ENCODE results near the gene FASTK. TPM values are rescaled to one million over a fixed set of nuclear protein-coding genes. Genes with fewer than 3 reads are reported as not detected.

Gene FASTK
- total RNA-seq, 1 donor from 2014 or later, result 81.9 TPM

- Mint-ChIP-seq H3K27me3 (no peaks in the 10 kb centered on the region), H3K4me3 (ENCODE audit: low read depth) (peak overlapping the region; percentile 84), H3K4me1 (ENCODE audit: low read depth) (peaks cover 37% of the 10 kb centered on the region), H3K27ac (peak overlapping the region; percentile 73), H3K36me3 (ENCODE audit: insufficient read depth) (no peaks in the 10 kb centered on the region), H3K9me3 (ENCODE audit: low read depth) (no peaks in the 10 kb centered on the region)
- no peak for DNase-seq (ENCODE audit: low spot score, unreplicated experiment)
- TF ChIP-seq CTCF (IDR thresholded peaks at IDR 0.05; ENCODE audit: unreplicated experiment), result peak; percentile 26
These were observed 20.5 kb downstream of the FASTK start for GRCh38 chr7:151060113-151060415.

GRCh38 chr7:151059367-151060112 is 21.1 kb downstream of the FASTK start, which contains the start of gene SLC4A2:
Gene SLC4A2 (plus strand): TSS chr7:151059589. CDS start chr7:151061988, 2,399 bp downstream.
- Mint-ChIP-seq H3K9me3 (ENCODE audit: low read depth) (no peaks in the 10 kb centered on the region), H3K27ac (peak within 1 kb of the TSS; percentile 97), H3K27me3 (no peaks in the 10 kb centered on the region), H3K4me1 (ENCODE audit: low read depth) (peaks cover 37% of the 10 kb centered on the region), H3K36me3 (ENCODE audit: insufficient read depth) (peaks cover 3% of the 10 kb centered on the region), H3K4me3 (ENCODE audit: low read depth) (peak within 1 kb of the TSS; percentile 89)
- DNase-seq (ENCODE audit: low spot score, unreplicated experiment), result peak; percentile 52
- peak; percentile 75 for TF ChIP-seq CTCF (IDR thresholded peaks at IDR 0.05; ENCODE audit: unreplicated experiment)

- TF ChIP-seq CTCF (IDR thresholded peaks at IDR 0.05; ENCODE audit: unreplicated experiment), result no peak
- DNase-seq (ENCODE audit: low spot score, unreplicated experiment), result no peak
- no peaks in the 10 kb centered on the region for H3K9me3 Mint-ChIP-seq (ENCODE audit: low read depth)
- H3K4me1 Mint-ChIP-seq (ENCODE audit: low read depth), result peaks cover 37% of the 10 kb centered on the region
- H3K27ac Mint-ChIP-seq, result peak overlapping the region; percentile 97
- no peaks in the 10 kb centered on the region for H3K27me3 Mint-ChIP-seq
- peak overlapping the region; percentile 89 for H3K4me3 Mint-ChIP-seq (ENCODE audit: low read depth)
- H3K36me3 Mint-ChIP-seq (ENCODE audit: insufficient read depth), result peaks cover 3% of the 10 kb centered on the region
These were observed 21.7 kb downstream of the FASTK start for GRCh38 chr7:151058781-151059366.

- peaks cover 3% of the 10 kb centered on the region for H3K36me3 Mint-ChIP-seq (ENCODE audit: insufficient read depth)
- no peaks in the 10 kb centered on the region for H3K27me3 Mint-ChIP-seq
- no peaks in the 10 kb centered on the region for H3K9me3 Mint-ChIP-seq (ENCODE audit: low read depth)
- H3K4me3 Mint-ChIP-seq (ENCODE audit: low read depth), result peak overlapping the region; percentile 89
- TF ChIP-seq CTCF (IDR thresholded peaks at IDR 0.05; ENCODE audit: unreplicated experiment), result no peak
- H3K4me1 Mint-ChIP-seq (ENCODE audit: low read depth), result peaks cover 32% of the 10 kb centered on the region
- peak overlapping the region; percentile 97 for H3K27ac Mint-ChIP-seq
- peak; percentile 94 for DNase-seq (ENCODE audit: low spot score, unreplicated experiment)
These were observed 22.4 kb downstream of the FASTK start for GRCh38 chr7:151057989-151058780.

- Mint-ChIP-seq H3K9me3 (ENCODE audit: low read depth) (no peaks in the 10 kb centered on the region), H3K4me3 (ENCODE audit: low read depth) (peak within 1 kb of the TSS; percentile 89), H3K27ac (peak within 1 kb of the TSS; percentile 97), H3K36me3 (ENCODE audit: insufficient read depth) (peaks cover 3% of the 10 kb centered on the region), H3K27me3 (peaks cover 2% of the 10 kb centered on the region), H3K4me1 (ENCODE audit: low read depth) (peaks cover 32% of the 10 kb centered on the region)
- no peak for DNase-seq (ENCODE audit: low spot score, unreplicated experiment)
- no peak for TF ChIP-seq CTCF (IDR thresholded peaks at IDR 0.05; ENCODE audit: unreplicated experiment)
These were observed 23.1 kb downstream of the FASTK start, which contains the start of gene CDK5 for GRCh38 chr7:151057506-151057988. Gene CDK5 (minus strand): TSS chr7:151057897. CDS start chr7:151057848, 49 bp downstream.
